HG03139 (cell line): ENCODE results near the gene DNAH8.
"Not testable (repeated sequence)": the region's sequence is repeated elsewhere in the genome, so short reads cannot be mapped to it uniquely, and the experiment has no call there.

Experiments used
- ATAC-seq: cut with Tn5 transposase; IDR thresholded peaks from one replicate; pipeline ENCODE4 v1.9.1; 2021; ENCODE audit not compliant: unreplicated experiment

DNAH8 gene

DNA sequence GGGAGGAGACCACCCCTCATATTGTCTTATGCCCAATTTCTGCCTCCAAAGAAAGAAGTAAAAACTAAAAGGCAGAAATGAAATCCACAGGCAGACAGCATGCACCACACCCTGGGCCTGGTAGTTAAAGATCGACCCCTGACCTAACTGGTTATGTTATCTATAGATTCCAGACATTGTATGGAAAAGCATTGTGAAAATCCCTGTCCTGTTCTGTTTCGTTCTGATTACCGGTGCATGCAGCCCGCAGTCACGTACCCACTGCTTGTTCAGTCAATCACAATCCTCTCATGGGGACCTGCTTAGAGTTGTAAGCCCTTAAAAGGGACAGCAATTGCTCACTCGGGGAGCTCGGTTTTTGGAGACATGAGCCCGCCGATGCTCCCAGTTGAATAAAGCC lies 81.3 kb downstream of the DNAH8 start:
- ATAC-seq, result not testable (repeated sequence)

DNA sequence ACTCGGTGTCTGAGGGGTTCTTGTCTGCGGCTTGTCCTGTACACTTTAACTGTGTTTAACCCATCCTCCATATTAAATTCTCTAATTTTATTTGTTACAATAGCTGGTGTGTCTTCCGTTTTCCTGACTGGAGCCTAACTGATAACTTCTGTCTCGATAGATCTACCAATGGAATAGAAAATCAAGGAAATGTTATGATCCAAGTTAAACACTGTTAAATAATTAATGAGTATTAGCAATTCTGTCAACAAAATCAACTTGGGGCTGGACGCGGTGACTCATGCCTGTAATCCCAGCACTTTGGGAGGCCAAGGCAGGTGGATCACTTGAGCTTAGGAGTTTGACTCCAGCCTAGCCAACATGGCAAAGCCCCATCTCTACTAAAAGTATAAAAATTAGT lies 81.7 kb downstream of the DNAH8 start:
- ATAC-seq, result no peak

DNA sequence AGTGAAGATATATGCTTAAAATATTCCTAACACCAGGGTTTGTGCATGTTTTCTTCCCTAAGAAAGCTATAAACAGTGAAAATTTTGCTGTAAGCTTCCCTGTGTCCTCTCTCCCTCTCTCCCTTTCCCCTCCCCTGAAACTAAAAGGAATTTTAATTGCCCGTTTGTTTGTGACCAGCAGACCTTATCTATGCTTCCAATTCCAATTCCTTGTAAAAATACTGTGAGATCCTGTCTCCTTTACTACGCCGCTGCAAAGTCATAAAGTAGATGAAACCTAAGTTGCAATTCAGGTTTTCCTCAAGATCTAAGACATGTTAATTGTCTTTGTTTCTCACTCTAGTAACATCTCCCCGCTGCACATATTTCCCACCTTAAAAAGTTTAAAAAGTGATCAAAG lies 82.3 kb downstream of the DNAH8 start:
- ATAC-seq, result no peak

DNA sequence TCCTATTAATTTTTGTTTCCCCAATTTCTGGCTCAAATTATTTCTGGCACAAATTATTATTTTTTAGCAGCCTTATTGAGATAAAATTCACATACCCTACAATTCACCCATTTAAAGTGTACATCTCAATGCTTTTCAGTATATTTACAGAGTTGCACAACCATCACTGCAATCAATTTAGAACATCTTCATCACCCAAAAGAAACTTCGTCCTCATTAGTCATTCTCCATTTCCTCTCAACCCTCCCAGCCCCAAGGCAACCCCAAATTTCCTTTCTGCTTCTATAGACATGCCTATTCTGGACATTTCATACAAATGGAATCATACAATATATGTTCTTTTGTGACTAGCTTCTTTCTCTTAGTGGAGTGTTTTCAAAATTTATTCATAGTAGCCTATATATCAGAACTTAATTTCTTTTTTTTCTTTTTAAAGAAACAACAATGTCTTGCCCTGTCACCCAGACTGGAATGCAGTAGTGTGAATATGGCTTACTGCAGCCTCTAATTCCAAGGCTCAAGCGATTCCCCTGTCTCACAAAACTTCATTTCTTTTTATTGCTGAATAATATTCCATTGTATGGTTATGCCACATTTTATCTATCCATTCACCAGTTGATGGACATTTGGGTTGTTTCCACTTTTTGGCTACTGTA lies 84.5 kb downstream of the DNAH8 start:
- ATAC-seq, result no peak

DNA sequence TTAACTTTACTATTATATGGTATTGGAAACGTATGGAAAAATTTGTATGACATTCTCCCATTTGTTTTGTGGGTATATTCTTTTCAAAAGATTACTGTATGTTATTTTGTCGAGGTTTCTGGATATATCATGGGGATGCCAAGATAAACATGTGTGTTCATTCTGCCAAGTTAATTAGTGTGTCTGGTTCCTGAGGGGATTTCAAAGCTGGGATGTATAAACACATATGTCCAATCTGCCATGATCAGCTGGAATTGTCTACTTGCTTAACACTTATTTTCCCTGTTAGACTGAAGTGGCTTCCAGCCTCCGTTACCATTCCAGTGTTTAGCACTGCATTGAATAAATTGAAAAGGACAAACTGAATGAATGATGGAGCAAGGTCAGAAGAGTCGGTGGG lies 86.2 kb downstream of the DNAH8 start:
- ATAC-seq, result no peak

DNA sequence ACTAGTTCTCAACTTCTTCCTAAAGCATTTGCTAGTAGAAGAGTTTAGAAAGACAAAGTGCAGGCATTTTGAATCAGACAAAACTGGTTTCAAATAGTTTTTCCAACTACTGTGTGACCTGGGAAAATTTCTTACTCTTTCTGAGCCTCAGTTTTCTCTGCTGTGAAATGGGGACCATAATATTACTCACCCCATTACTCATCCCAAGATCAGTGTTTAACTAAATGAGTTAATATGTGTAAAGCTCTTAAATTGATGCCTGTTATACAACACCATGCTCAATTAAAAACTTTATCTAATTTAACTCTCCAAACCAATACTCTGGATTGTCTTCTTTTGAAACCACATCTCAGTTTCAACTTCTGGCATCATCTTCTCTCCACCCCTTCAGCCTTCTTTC lies 87.4 kb downstream of the DNAH8 start:
- no peak for ATAC-seq

DNA sequence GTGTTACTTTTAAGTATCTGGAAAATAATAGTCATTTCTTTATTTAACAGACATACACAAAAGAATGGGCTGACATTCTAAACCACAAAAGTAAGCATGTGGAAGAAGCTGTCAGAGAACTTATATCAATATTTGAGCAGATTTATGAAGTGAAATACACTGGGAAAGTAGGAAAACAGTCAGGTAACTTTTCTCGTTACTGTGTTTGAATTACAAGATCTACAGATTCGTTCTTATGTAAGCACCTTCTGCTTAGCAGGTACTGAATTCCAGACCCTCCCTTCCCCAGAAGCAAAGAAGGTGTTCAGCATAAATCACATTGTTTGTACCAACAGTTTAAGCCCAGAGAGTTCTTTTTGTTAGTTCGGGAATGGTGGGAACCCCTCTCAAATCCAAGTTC lies 88.0 kb downstream of the DNAH8 start:
- ATAC-seq, result no peak

DNA sequence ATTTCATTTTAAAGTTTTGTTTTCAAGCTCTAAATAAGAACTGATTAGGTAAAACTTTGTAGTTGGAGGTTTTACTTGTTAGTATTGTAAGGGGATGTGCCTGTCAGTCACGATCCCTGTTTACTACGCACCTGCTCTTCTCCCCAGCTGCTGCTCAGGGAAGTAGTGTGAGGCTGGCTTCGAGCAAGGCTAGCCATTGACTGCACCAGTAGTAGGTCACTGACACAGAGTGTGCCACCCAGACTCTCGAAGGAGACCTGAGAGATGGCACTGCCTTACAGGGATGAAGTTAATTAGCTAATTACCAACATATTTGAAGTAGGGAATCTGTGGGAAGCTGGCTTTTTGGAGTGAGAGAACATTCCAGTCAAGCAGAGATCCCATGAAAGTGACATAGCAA lies 89.2 kb downstream of the DNAH8 start:
- no peak for ATAC-seq

DNA sequence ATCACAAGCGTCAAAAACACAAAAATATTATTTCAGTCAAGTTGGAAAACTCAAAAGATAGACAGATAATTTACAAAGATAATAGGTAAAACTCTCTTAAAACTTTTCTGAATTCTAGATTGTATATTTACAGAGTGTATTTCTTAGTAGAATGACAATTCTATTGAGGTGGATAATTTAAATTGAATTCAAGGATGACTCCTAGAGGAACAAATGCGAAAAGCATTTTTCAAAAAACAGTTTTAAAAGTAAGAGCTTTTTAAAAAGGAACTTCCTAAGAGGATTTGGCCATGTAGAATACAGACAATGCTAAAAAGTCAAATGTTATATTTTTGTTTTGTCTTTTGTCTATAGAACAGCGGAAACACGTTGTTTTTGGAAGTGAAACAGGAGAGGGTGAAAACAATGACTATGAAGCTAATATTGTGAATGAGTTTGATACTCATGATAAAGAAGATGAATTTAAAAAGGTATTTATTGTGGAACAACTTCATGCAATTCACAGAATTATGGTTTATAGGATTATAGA lies 90.1 kb downstream of the DNAH8 start:
- no peak for ATAC-seq

DNA sequence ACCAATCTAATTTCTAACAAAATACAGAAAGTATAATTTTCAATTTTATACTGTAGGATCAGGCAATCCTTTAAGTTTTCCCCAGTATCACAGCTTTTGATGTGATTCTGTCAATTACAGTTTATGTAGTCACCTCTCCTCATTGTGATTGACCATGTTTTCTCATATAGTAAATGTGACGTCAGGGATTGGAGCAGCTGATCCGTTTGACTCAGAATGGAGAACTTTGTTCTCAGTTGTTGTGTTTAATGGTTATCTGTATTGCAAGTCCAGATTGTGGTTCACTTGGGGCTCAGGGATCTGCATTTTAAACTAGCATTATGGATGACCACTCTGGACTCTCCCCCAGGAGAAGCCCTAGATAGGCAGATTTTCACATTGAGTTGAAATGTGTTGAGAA lies 90.6 kb downstream of the DNAH8 start:
- ATAC-seq, result no peak

DNA sequence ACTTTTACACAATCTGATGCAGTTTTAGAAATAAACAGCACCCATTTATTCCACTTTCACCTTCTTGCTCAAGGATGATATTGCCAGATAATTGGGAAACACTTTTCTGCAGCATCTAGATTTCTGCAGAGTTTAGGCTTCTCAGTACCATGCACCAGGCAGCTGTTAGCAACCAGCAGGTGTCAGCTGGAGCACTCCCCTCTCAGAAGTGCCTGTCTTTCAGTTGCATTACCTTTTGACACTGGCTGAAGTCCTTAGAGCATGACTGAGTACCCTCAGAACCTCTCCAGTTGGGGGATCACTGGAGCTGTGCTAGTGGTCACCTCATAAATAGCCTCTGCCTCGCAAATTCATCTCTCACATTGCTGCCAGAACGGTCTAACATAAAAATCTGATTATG lies 91.2 kb downstream of the DNAH8 start:
- no peak for ATAC-seq

DNA sequence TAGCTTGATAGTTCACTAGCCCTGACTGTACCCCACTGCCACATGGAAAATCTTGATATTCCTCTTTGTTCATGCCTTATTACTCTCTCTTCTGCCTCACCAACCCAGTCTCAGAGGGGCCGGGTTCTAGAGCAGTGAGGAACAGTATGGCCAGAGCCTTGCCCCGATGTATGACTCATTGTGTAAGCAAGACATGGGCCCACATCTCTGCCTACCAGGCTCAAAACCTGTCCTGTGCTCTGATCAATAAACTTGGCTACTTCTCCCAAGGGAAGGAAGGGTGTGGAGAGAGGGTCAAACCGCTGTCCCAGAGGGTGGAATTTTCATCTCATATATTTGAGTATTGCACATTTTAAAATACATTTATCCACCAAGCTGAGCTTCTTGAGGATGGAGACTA lies 91.7 kb downstream of the DNAH8 start:
- no peak for ATAC-seq

DNA sequence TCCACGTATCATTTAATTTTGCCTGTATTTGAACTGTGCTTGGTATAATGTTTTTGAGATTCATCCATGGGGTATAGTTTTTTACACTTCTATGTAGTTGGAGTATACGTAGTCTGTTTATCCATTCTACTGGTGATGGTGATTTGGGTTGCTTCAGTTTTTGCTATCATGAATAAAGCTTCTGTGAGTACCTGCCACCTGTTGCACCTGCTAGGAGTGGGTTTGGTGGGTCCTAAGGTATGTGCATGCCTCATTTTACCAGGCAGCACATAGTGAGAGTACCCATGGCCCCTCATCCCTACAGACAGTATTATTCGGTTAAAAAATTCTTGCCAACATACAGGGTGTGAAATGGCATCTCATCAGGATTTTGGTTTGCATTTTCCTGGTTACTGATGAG lies 92.9 kb downstream of the DNAH8 start:
- no peak for ATAC-seq

DNA sequence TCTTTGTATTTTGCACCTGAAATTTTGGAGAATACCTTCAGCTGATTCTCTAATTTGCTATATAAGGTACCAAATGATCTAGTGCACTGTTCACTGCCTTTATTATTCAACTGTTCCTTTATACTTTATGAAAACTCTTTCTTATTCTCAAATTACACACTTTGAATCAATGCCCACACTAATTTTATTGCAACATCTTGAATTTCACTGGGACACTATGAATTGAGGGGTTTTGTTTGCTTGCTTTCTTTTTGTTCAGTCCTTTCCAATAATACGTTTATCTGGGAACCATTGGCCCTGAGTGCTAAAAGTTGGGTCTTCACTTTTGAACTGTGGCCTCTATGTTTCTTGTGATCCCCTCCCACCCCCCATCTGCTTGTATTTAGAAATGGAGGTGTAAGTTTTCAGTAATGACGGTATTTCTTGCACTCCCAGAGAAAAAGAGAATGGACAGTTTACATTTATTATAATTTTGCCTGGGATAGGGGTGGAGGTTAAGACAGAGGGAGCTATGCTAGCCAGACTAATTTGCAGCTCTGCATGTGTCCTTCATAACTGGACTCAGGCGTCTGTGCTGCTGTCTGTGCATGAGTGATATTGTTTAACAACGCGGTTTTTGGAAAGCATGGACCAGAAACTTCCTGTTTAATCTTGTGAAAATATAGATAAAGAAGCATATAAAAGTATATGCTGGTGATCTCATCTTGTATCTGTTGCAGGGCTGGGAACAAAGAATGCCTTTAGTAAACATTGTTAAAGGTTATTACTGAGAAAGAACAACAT lies 98.1 kb downstream of the DNAH8 start:
- no peak for ATAC-seq

DNA sequence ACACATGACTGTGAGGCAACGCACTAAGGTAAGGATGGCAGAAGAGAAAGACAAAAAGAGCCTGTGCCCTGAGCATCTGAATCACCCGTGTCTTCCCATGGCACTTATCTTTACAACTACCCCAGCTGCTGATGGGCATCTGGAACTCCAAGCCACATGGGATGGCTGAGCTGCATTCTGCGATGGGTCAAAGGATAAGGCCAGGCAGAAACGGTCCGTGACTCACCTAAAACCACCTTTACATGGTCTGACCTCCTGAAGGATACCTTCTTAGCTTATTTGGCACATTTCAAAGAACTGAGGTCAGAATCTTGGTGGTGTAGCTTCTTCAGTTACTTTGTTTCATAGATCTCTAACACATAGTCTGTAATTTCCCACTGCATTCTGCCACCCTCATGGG lies 99.7 kb downstream of the DNAH8 start:
- ATAC-seq, result no peak

DNA sequence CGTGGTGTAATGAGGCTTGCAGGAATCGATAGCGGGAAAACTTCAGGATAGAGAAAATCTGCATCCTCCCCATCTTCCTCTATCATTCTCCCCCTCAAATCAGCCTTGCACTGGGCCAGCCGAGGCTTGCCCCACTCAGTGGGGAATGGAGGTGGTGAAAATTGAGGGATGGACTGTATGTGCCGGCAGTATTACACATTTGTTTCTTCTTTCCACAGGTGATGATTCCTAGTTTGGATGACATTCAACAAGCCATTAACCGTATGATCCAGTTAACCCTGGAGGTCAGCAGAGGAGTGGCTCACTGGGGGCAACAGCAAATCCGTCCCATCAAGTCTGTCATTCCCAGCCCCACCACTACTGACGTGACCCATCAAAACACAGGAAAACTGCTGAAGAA lies 100.1 kb downstream of the DNAH8 start:
- no peak for ATAC-seq

DNA sequence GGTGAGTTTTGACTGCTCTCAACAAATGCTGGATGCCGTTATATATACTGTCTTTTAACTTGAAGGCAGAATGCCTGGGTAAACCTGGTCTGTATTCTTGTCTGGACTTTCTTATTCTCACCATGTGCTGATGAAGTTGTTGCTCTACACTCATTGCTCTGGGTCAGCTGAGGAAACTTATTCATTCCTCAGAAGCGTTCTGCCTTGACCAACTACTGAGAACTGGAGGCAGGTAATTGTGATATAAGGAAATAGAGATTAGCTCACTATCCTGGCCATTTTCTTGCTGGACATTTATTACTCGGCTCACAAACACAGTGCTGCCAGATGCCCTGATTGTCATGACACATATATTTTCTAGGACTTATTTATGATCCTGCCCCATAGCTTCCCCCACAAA lies 103.6 kb downstream of the DNAH8 start:
- no peak for ATAC-seq

DNA sequence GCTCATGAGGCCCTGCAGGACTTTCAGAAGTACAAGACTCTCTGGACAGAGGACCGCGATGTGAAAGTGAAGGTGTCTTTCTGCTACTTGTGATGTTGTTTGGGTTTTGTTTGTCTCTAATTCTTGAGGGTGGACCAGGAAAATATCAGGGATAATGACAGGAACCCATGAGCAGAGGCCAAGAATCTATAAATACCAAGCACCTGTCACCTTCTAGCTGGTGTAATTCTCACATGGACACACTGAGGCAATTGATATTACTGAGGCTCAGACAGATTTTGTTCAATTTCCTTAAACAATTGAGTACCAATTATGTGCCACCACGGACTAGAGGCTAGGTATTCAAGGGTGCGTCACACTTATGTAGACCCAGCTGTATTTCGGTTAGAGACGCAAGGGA lies 107.9 kb downstream of the DNAH8 start:
- ATAC-seq, result no peak

DNA sequence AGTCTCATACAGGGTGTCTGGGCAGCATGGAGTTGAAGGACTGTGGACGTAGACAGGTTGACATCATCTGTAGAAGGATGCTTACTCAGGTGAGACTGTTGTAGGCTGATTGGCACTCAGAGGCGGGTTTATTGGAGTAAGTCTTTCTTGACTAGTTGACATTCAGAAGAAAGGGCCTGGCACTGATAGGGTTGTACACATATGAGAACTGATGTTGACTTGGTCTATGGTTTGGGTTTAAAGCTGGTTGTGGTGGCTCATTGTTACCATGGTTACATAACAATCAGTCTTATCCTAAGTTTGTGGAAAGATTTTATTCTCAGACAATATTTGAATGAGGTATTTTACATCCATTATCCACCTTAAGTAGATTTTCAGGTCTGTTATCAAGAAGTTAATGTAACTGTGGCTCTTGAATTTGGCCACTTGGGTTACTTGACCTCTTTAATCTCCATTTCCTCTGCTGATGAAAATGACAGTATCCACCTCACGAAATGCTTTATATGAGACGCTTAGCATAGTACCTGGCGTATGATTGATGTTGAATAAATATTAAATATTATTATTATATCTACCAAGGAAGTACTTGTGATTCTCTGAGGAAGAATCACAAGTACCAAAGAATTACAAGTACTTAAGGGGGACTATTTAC lies 109.3 kb downstream of the DNAH8 start:
- no peak for ATAC-seq

DNA sequence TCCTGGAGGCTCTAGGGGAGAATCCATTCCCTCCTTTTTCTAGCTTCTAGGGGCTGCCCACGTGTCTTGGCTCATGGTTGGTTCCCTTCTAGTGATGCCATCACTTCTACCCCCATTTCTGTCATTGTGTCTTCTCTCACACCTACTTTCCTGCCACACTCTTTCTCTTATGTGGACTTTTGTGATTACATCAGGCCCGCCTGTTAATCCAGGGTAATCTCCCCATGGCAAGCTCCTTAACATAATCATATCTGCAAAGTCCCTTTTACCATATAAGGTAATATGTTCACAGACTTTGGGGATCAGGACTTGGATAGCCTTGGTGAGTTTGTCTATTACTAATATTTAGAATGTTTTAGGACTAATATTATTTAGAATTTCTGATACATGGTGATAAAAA lies 111.9 kb downstream of the DNAH8 start:
- ATAC-seq, result no peak

DNA sequence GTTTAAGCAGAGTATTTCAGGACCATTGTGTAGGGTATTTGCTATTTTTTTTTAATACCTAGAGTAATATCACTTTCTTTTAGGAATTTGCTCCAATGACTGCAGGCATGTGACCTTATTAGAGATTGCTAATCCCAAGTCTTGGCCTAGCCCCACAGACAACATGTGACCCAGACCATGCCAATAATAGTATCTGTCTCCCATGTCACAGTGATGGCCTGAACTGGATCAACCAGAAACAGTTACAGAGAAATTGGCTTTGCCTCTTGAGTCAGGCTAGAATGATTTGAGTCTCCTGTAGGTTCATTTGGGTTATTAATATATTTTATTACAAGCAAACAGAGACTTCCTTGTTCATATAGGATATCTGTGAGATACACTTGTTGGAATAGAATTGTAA lies 116.8 kb downstream of the DNAH8 start:
- no peak for ATAC-seq

DNA sequence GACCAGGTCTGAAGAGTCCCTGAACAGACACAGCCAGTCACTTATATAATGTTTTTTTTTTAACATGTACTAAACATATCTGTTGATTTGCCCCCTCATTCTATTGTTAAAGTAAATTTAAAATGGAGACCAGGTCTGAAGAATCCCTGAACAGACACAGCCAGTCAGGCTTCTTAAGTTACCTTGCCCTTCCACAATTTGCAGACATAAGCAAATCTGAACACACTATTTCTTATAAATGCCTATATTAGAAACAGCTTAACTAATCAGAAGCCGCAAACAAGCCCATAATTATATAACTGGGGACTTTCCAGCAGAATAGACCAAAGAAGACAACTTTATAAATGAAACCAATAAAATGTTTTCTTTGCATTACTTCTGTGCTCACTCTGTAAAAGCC lies 118.2 kb downstream of the DNAH8 start:
- no peak for ATAC-seq
